HepG2 (cell line): ENCODE results near the gene SLC4A5. TPM values are rescaled to one million over a fixed set of nuclear protein-coding genes. Genes with fewer than 3 reads are reported as not detected.
A peak's percentile ranks its signal among the peaks of the same experiment; 100 is the strongest.

Experiments used
- ATAC-seq: fragments of 200-7000 bp; cut with Tn5 transposase; 3 replicates; pipeline ENCODE4 v1.9.1; 2020; ENCODE audit warnings: mild to moderate bottlenecking, moderate library complexity
- Bru-seq: library from RNA; stranded (reverse); fragments of 400-500 nt; gene quantifications from one replicate; lab custom pipeline; 2021; lab: Mats Ljungman, UMichigan
- BruChase-seq, 2 experiments: library from RNA; stranded (reverse); fragments of 400-500 nt; gene quantifications; one replicate each; lab custom pipeline; 2021; lab: Mats Ljungman, UMichigan
- BruUV-seq: library from RNA; stranded (reverse); fragments of 400-500 nt; replicated peaks from 2 replicates; lab custom pipeline; 2021; lab: Mats Ljungman, UMichigan
- CTCF ChIA-PET: fragments of 300-600 bp; formaldehyde crosslinking; extraction: SDS; loops from one replicate; lab custom pipeline; 2021; ENCODE audit warnings: low total read pairs, inconsistent platforms, low intra/inter-chr PET ratio; lab: Yijun Ruan, JAX
- POLR2A ChIA-PET: fragments of 350-600 bp; sonication (Branson Sonifier 250); formaldehyde crosslinking; loops from one replicate; lab custom pipeline; 2020; ENCODE audit warnings: antibody characterized with exemption, inconsistent platforms; lab: Yijun Ruan, JAX
- DNase-seq: peaks from one replicate; pipeline ENCODE4 v3.0.0-alpha.2; 2015; ENCODE audit warnings: low spot score
- FAIRE-seq: peaks from 3 replicates; lab custom pipeline; 2011; peaks lifted over from hg19 to GRCh38; lab: Jason Lieb, UNC
- H2AFZ ChIP-seq: one replicate; pipeline ENCODE4 v1.6.1; 2011; ENCODE audit warnings: low read length, inconsistent platforms
- H3K27ac ChIP-seq: fragments of 300-600 bp; 3 replicates; pipeline ENCODE4 v1.8.0; 2011; ENCODE audit warnings: mixed run types, mild to moderate bottlenecking, mixed read lengths, low read length, inconsistent platforms; ENCODE audit not compliant: insufficient read depth; ENCODE audit errors: extremely low read length
- H3K27me3 ChIP-seq, 2 experiments: fragments of 200-600 bp in 1 of 2; 2 replicates in 1 of 2; 3 replicates in 1 of 2; pipeline versions ENCODE4 v1.6.0 to v1.8.0; 2011; ENCODE audit warnings: low read length in 2 of 2, mild to moderate bottlenecking in 2 of 2, moderate library complexity in 2 of 2, inconsistent platforms in 1 of 2; ENCODE audit not compliant: insufficient read depth in 2 of 2, control insufficient read depth in 1 of 2
- H3K36me3 ChIP-seq, 2 experiments: fragments of 200-600 bp in 1 of 2; replicated peaks in 1 of 2; 2 replicates in 1 of 2; 3 replicates in 1 of 2; pipeline versions ENCODE4 v1.5.1 to v1.8.0; 2011; ENCODE audit warnings: low read length in 2 of 2, inconsistent platforms in 1 of 2; ENCODE audit not compliant: insufficient read depth in 2 of 2, control insufficient read depth in 1 of 2
- H3K4me1 ChIP-seq: 2 replicates; pipeline ENCODE4 v1.5.1; 2012; ENCODE audit warnings: low read length, inconsistent platforms; ENCODE audit not compliant: insufficient read depth
- H3K4me2 ChIP-seq: 2 replicates; pipeline ENCODE4 v1.6.0; 2011; ENCODE audit warnings: low read depth, low read length, inconsistent platforms
- H3K4me3 ChIP-seq, 3 experiments: fragments of 200-600 bp in 1 of 3; sonication (generic), shearing (Covaris generic) in 1 of 3; replicated peaks in 1 of 3; 2 replicates each; pipeline ENCODE4 v1.5.1; 2011 to 2016; ENCODE audit warnings: low read length in 3 of 3, inconsistent platforms in 2 of 3, low read depth in 2 of 3, mild to moderate bottlenecking in 2 of 3, control low read depth in 1 of 3, mixed read lengths in 1 of 3; ENCODE audit not compliant: insufficient read depth in 1 of 3
- H3K79me2 ChIP-seq: one replicate; pipeline ENCODE4 v1.6.1; 2011; ENCODE audit warnings: low read length, inconsistent platforms; ENCODE audit not compliant: insufficient read depth
- H3K9ac ChIP-seq: 2 replicates; pipeline ENCODE4 v1.6.0; 2011; ENCODE audit warnings: mild to moderate bottlenecking, low read depth, low read length, inconsistent platforms; ENCODE audit not compliant: insufficient read depth
- H3K9me3 ChIP-seq: 2 replicates; pipeline ENCODE4 v1.5.1; 2012; ENCODE audit warnings: mild to moderate bottlenecking, low read length
- H4K20me1 ChIP-seq: 2 replicates; pipeline ENCODE4 v1.6.0; 2011; ENCODE audit warnings: inconsistent platforms, mild to moderate bottlenecking, low read length, moderate library complexity; ENCODE audit not compliant: insufficient read depth
- XRCC5 ChIP-seq: fragments of 200-400 bp; formaldehyde crosslinking; optimal IDR thresholded peaks from 2 replicates; pipeline ENCODE3; 2017; ENCODE audit warnings: mild to moderate bottlenecking, low read length
- WGBS: methylation state at CpG from one replicate; pipeline ENCODE4 v1.1.6; 2017; ENCODE audit warnings: low lambda C conversion rate; 5-methylcytosine and 5-hydroxymethylcytosine counted together
- in situ Hi-C: cut with HindIII; loops from 2 replicates; pipeline ENCODE4 v1.10.0; 2017; ENCODE audit warnings: low pct_unique_long_range_greater_than_20kb; ENCODE audit not compliant: extremely low pct_ligation_motif_present
- intact Hi-C: fragments of 100-400 bp; cut with micrococcal nuclease; formaldehyde crosslinking; loops from one replicate; pipeline ENCODE4 v1.10.0; 2022; ENCODE audit not compliant: unreplicated experiment
- long read RNA-seq, 2 experiments: library from RNA in 1 of 2; library from polyadenylated mRNA in 1 of 2; stranded (forward) in 1 of 2; unstranded in 1 of 2; transcript quantifications; one replicate each; pipeline ENCODE4 v2.0.0, GENCODE V29; 2019 to 2022
- polyA minus RNA-seq, 3 experiments: library from RNA; depleted of rRNA, polyadenylated mRNA; stranded (reverse); fragments of >200 nt; gene quantifications; 2 replicates each; pipeline ENCODE4 v1.2.3, GENCODE V29; 2011; ENCODE audit warnings: low replicate concordance in 1 of 3
- polyA plus RNA-seq, 8 experiments: library from polyadenylated mRNA; depleted of rRNA in 3 of 8; stranded (reverse) in 7 of 8; unstranded in 1 of 8; fragments of >200 nt; fragmentation: Illumina TruSeq in 4 of 8; extraction: Trizol in 4 of 8; gene quantifications; 2 replicates each; pipeline versions ENCODE4 v1.2.1 to v1.2.3, GENCODE V29; 2011 to 2016; ENCODE audit warnings: low read depth in 4 of 8, missing spikeins in 1 of 8, mixed read lengths in 1 of 8; ENCODE audit not compliant: insufficient read depth in 1 of 8
- total RNA-seq, 5 experiments: library from RNA; depleted of rRNA; stranded (reverse); fragments of >200 nt; fragmentation: Illumina TruSeq; extraction: Trizol; gene quantifications; 2 replicates each; pipeline ENCODE4 v1.2.3, GENCODE V29; 2016; ENCODE audit warnings: low read depth in 1 of 5

The SLC4A5 gene, protein sequence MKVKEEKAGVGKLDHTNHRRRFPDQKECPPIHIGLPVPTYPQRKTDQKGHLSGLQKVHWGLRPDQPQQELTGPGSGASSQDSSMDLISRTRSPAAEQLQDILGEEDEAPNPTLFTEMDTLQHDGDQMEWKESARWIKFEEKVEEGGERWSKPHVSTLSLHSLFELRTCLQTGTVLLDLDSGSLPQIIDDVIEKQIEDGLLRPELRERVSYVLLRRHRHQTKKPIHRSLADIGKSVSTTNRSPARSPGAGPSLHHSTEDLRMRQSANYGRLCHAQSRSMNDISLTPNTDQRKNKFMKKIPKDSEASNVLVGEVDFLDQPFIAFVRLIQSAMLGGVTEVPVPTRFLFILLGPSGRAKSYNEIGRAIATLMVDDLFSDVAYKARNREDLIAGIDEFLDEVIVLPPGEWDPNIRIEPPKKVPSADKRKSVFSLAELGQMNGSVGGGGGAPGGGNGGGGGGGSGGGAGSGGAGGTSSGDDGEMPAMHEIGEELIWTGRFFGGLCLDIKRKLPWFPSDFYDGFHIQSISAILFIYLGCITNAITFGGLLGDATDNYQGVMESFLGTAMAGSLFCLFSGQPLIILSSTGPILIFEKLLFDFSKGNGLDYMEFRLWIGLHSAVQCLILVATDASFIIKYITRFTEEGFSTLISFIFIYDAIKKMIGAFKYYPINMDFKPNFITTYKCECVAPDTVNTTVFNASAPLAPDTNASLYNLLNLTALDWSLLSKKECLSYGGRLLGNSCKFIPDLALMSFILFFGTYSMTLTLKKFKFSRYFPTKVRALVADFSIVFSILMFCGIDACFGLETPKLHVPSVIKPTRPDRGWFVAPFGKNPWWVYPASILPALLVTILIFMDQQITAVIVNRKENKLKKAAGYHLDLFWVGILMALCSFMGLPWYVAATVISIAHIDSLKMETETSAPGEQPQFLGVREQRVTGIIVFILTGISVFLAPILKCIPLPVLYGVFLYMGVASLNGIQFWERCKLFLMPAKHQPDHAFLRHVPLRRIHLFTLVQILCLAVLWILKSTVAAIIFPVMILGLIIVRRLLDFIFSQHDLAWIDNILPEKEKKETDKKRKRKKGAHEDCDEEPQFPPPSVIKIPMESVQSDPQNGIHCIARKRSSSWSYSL
- 0.25 TPM in 1 of 2 replicates, not detected in the other for total RNA-seq (2016; rRNA removed; fragmentation: Illumina TruSeq; extraction: Trizol)
- total RNA-seq (2016; cell fraction: cytosol; rRNA removed; fragmentation: Illumina TruSeq; extraction: Trizol; ENCODE audit: low read depth) = not detected in 2 replicates
- 0.09 TPM in 1 of 2 replicates, not detected in the other for total RNA-seq (2016; cell fraction: insoluble cytoplasmic fraction; rRNA removed; fragmentation: Illumina TruSeq; extraction: Trizol)
- not detected in 2 replicates for total RNA-seq (2016; cell fraction: membrane; rRNA removed; fragmentation: Illumina TruSeq; extraction: Trizol)
- 0.34 and 0.53 TPM in 2 replicates for total RNA-seq (2016; cell fraction: nucleus; rRNA removed; fragmentation: Illumina TruSeq; extraction: Trizol)
- polyA plus RNA-seq (2011; rRNA removed) = 0.50 and 0.51 TPM in 2 replicates
- 0.01 TPM in 1 of 2 replicates, not detected in the other for polyA plus RNA-seq (2011; cell fraction: cytosol; rRNA removed)
- 0.14 and 0.74 TPM in 2 replicates for polyA plus RNA-seq (2011; cell fraction: nucleus; rRNA removed)
- 0.74 and 0.93 TPM in 2 replicates for polyA plus RNA-seq (2012)
- polyA plus RNA-seq (2016; cell fraction: cytosol; fragmentation: Illumina TruSeq; extraction: Trizol; ENCODE audit: low read depth) = not detected in 2 replicates
- polyA plus RNA-seq (2016; cell fraction: insoluble cytoplasmic fraction; fragmentation: Illumina TruSeq; extraction: Trizol; ENCODE audit: low read depth) = 0.49 TPM in 1 of 2 replicates, not detected in the other
- not detected in 2 replicates for polyA plus RNA-seq (2016; cell fraction: membrane; fragmentation: Illumina TruSeq; extraction: Trizol; ENCODE audit: low read depth)
- 0.30 and 1.1 TPM in 2 replicates for polyA plus RNA-seq (2016; cell fraction: nucleus; fragmentation: Illumina TruSeq; extraction: Trizol; ENCODE audit: insufficient read depth, low read depth)
- 0.26 and 0.56 TPM in 2 replicates for polyA minus RNA-seq (2011; rRNA and poly(A)+ RNA removed; ENCODE audit: low replicate concordance)
- polyA minus RNA-seq (2011; cell fraction: cytosol; rRNA and poly(A)+ RNA removed) = 0.09 TPM in 1 of 2 replicates, not detected in the other
- polyA minus RNA-seq (2011; cell fraction: nucleus; rRNA and poly(A)+ RNA removed) = 1.0 and 1.1 TPM in 2 replicates
- percentile 20 among the genes with signal in this experiment for Bru-seq, nascent RNA
- BruChase-seq, experiment 1, labeled RNA remaining after a 6-hour chase = percentile 29 among the genes with signal in this experiment
- percentile 32 among the genes with signal in this experiment for BruChase-seq, experiment 2, labeled RNA remaining after a 2-hour chase
- long read RNA-seq, experiment 1 = 0 reads
- long read RNA-seq, experiment 2 = 0 reads

DNA sequence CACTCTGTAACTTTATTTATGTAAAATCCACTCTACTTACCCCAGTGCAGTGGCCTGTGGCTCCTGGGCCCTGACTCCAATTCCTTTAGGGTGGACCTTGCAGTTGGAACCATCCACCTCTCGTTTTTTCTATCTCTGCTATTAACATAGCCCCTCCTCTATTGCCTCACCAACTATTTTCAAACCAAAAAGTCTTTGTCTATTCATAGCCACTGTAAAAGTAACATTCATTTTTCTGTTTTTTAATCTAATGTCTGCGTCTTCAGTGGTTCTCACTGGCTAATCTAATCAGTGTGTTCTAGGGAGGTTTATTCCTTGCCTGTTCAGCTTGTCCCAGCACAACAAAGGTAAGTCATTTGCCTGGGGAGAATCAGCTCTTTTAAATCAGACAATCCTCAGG, at the start of gene SLC4A5:
TSS of gene SLC4A5 (minus strand) at position 101 of the 400 bp plus-strand sequence. CDS start 28,393 bp downstream, outside the sequence.
- Histone ChIP-seq H3K36me3 (no peaks in the 10 kb centered on the region), H2AFZ (no peak within 1 kb of the TSS), H3K79me2 (no peaks in the 10 kb centered on the region), H3K9me3 (no peaks in the 10 kb centered on the region), H3K27ac (no peak within 1 kb of the TSS), H4K20me1 (no peaks in the 10 kb centered on the region), H3K9ac (no peak within 1 kb of the TSS), H3K27me3 (no peaks in the 10 kb centered on the region; a peak in 1 of 5 replicates), H3K4me2 (no peak within 1 kb of the TSS), H3K4me3 (no peak within 1 kb of the TSS), H3K4me1 (no peaks in the 10 kb centered on the region)
- ChIA-PET CTCF (no interaction called here), POLR2A (no interaction called here)
- no TSS peak for BruUV-seq
- FAIRE-seq (no peak), DNase-seq (no peak), ATAC-seq (no peak)
- 17% methylated on average over 2 of the region's 2 CpGs for WGBS
- TF ChIP-seq XRCC5 = no peak
- intact Hi-C loops (no loop called here), in situ Hi-C loops (no loop called here)
